Body of pancreas (tissue), 4 donors: ENCODE data around the gene COIL.
"Not testable (repeated sequence)": the region's sequence is repeated elsewhere in the genome, so short reads cannot be mapped to it uniquely, and the experiment has no call there.

ENCODE experiments used
- POLR2A ChIP-seq, 3 donors: fragments of 450-650 bp; IDR thresholded peaks; one replicate each; pipeline ENCODE4 v1.6.1; 2016; ENCODE audit warnings: antibody characterized with exemption in 3 of 3, mild to moderate bottlenecking in 2 of 3
- TF ChIP-seq, protein P1 (sequence below), 7 experiments: fragments of 450-650 bp in 4 of 7; fragments of 200-600 bp in 3 of 7; sonication (generic) in 3 of 7; IDR thresholded peaks; one replicate each; pipeline ENCODE4 v1.5.1; 2016 to 2019; ENCODE audit warnings: antibody characterized with exemption in 7 of 7

DNA sequence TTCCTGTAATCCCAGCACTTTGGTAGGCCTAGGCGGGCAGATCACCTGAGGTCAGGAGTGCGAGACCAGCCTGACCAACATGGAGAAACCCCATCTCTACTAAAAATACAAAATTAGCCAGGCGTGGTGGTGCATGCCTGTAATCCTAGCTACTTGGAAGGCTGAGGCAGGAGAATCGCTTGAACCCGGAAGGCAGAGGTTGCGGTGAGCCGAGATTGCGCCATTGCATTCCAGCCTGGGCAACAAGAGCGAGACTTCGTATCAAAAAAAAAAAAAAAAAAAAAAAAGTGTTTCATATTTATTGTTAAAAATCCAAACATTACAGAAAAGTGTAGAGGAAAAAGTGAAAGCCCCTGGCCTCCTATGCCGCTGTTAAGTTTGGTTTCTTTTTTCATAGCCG is 19.7 kb upstream of the COIL start:
- TF ChIP-seq, protein P1, sequence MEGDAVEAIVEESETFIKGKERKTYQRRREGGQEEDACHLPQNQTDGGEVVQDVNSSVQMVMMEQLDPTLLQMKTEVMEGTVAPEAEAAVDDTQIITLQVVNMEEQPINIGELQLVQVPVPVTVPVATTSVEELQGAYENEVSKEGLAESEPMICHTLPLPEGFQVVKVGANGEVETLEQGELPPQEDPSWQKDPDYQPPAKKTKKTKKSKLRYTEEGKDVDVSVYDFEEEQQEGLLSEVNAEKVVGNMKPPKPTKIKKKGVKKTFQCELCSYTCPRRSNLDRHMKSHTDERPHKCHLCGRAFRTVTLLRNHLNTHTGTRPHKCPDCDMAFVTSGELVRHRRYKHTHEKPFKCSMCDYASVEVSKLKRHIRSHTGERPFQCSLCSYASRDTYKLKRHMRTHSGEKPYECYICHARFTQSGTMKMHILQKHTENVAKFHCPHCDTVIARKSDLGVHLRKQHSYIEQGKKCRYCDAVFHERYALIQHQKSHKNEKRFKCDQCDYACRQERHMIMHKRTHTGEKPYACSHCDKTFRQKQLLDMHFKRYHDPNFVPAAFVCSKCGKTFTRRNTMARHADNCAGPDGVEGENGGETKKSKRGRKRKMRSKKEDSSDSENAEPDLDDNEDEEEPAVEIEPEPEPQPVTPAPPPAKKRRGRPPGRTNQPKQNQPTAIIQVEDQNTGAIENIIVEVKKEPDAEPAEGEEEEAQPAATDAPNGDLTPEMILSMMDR (IDR thresholded peaks at IDR 0.05) = not testable (repeated sequence)
- not testable (repeated sequence) for TF ChIP-seq POLR2A (IDR thresholded peaks at IDR 0.05)
